Pericardium fibroblast (primary cell): ENCODE measurements around the gene TMEM175. TPM values are rescaled to one million over a fixed set of nuclear protein-coding genes. Genes with fewer than 3 reads are reported as not detected.

ENCODE experiments used
- total RNA-seq: library from RNA; depleted of rRNA; stranded (reverse); fragments of >200 nt; gene quantifications from 2 replicates; pipeline ENCODE4 v1.2.3, GENCODE V29; 2015

The TMEM175 gene, protein sequence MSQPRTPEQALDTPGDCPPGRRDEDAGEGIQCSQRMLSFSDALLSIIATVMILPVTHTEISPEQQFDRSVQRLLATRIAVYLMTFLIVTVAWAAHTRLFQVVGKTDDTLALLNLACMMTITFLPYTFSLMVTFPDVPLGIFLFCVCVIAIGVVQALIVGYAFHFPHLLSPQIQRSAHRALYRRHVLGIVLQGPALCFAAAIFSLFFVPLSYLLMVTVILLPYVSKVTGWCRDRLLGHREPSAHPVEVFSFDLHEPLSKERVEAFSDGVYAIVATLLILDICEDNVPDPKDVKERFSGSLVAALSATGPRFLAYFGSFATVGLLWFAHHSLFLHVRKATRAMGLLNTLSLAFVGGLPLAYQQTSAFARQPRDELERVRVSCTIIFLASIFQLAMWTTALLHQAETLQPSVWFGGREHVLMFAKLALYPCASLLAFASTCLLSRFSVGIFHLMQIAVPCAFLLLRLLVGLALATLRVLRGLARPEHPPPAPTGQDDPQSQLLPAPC
- total RNA-seq: 24.3 and 33.8 TPM in 2 replicates

DNA sequence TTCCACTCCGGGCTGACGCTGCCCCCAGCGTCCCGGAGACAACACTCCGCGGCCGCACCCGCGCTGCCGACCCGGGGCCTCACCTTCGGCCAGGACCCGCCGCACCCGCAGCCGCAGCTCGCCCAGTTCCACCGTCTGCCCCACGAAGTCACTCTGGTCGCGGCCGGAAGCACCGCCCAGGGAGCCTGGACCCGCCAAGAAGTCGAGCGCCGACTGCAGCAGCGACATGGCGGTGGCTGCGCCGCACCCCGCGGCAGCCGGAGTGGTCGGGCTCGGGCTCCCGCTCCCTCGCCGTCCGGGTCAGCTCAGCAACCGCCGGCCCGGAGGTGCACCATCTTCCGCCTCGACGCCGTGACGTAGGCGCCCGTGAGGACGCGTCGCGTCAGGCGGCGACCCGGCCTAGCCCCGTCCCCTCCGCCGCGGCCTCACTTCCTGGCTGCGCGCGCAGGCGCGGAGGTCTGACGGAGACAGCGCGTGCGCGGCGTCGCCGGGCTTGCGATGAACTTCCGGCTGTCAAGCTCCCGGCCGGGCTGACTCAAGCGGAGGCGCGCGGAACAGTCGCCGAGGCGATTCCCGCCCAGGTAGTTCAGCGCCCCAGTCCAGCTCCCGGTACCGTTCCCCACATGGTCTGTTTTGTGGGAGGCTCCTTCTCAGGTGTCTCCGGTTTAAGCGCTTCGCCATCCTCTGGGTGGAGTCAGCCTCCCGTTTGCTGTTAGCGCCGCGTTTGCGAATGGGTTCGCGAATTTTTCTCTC lies at the start of gene TMEM175, which contains the start of gene GAK:
TSS of gene TMEM175 (plus strand) at position 501 of the 753 bp plus-strand sequence. CDS start 15,280 bp downstream, outside the sequence.
TSS of gene GAK (minus strand) at position 357 of the 753 bp plus-strand sequence. CDS start at position 228, 129 bp downstream.

DNA sequence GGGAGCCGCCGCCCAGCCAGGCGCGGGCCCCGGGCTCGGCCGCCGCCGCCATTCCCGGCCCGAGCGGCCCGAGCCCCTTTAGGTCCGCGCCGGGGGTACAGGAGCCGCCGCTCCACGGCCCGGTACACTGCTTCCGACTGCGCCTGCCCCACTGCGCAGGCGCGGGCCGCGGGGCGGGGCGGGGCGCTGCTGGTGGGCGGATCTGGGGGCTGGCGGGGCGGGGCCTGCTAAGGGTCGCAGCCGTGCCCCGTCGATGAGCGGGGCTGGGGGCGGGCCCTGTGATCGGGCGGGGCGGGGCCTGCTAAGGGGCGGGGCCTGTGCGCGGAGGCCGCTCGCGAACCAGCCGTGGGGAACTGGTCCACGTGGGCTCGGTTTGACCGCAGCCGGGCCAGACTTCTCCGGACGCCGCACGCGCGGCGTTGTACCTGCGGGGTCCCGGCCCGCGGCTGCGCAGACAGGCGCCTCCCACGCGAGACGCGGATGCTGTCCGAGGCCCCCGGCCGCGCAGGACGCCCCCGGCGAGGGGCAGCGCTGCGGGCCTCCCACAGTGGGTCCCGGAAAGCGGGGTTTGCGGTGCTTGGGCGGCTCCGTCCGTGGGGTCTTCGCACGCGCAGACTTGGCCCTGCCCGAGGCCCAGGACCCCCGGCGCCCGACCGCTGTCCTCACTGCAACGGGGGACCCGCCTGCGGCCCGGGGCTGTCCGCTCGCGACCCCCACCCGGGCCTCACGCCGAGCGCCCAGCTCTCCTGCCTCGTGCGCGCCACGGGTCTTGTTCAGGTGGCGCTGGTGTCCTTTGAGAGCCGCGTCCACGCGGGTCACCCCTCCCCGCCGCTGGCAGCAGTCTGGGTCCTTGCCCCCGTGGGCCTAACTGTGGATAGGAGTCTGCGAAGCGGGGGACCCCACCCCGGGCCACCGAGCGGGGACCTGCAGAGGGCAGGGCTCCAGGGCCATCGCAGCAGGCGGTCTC lies 41.5 kb downstream of the TMEM175 start, which contains the start of gene DGKQ:
TSS of gene DGKQ (minus strand) at position 139 of the 967 bp plus-strand sequence. CDS start at position 52, 87 bp downstream.

DNA sequence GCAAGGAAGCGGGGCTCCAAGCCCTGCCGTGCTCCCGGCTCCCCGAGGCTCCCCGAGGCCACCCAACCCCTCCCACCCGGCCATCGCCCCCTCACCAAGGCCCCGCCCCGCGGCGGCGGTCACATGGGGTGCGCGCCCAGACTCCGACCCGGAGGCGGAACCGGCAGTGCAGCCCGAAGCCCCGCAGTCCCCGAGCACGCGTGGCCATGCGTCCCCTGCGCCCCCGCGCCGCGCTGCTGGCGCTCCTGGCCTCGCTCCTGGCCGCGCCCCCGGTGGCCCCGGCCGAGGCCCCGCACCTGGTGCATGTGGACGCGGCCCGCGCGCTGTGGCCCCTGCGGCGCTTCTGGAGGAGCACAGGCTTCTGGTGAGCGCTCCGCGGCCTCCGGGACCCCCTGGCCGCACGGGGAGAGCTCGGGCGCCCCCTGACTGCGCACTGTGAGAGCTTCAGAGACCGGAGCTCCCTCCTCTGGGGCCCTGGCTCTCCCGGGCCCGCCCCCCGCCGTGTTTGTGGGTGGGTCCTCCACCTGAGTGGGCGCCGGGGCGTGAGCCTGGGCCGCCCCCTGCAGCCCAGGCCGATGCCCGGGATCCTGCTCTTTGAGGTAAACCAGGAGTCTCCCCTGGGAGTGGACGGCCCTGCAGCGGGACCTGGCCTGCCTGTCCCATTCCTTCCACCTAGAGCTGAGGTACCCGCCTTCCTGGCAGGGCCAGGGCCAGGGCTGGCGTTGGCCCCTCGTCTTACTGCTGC lies 54.8 kb downstream of the TMEM175 start, which contains the start of gene IDUA:
TSS of gene IDUA (plus strand) at position 166 of the 745 bp plus-strand sequence. CDS start at position 207, 41 bp downstream.

DNA sequence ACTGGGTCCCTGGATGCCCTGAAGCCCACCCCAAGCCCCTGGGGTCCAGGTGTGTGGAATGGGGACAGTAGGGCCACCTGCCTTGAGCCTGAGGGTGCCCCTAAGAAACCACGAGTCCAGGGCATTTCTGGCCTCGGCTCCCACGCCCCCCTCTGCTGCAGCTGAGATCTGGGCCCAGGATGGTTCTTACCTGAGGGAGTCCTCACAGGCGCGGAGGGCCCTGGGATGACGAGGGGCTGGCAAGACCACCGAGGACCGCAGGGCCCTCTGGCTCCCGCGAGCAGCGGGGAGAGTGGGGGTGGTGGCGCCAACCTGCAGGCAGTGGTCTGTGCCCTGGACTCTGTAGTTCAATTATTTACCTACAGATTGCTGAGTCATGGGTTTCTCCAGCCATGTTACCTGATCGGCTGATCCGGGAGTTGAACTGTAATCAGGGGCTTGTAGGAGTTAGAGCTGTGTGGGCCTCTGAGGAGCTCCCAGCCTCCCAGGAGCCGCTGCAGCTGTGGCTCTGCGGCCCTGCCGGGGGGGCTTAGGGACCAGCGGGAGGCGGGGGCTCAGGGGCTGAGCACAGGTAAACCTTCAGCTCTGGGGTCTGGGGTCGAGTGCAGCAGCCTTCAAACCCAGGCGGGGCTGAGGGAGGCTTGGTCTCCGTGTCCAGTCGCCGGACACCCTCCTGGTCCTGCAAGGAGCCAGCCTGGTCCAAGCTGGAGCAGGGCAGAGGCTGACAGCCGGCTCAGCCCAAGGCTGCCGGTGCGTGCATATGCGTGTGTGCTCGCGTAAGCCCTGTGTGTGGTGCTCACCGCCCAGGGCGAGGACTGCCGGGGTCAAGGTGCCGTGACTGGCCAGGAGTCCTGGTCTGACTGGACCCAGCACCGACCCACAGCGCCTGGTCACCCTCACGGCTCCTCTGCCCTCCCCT lies 61.1 kb downstream of the TMEM175 start, which contains the start of gene SLC26A1:
TSS of gene SLC26A1 (minus strand) at position 294 of the 919 bp plus-strand sequence. CDS start 1,701 bp downstream, outside the sequence.

Other genes starting within 250 kb of the TMEM175 start
- 5.7 and 7.6 TPM in 2 replicates for gene SLC49A3, start 243.3 kb upstream of the TMEM175 start, total RNA-seq
- gene PCGF3, start 226.6 kb upstream of the TMEM175 start, total RNA-seq: 37.9 and 38.0 TPM in 2 replicates
- gene CPLX1, start 106.3 kb upstream of the TMEM175 start, total RNA-seq: 0.34 and 0.47 TPM in 2 replicates
- 32.5 and 90.6 TPM in 2 replicates for gene GAK, start 144 bp upstream of the TMEM175 start, total RNA-seq
- gene DGKQ, start 41.1 kb downstream of the TMEM175 start, total RNA-seq: 8.8 and 10.7 TPM in 2 replicates
- 23.9 and 44.9 TPM in 2 replicates for gene IDUA, start 54.6 kb downstream of the TMEM175 start, total RNA-seq
- gene SLC26A1, start 60.9 kb downstream of the TMEM175 start, total RNA-seq: under 0.01 and 0.09 TPM in 2 replicates
- 36.3 and 44.0 TPM in 2 replicates for gene FGFRL1, start 79.2 kb downstream of the TMEM175 start, total RNA-seq
- gene RNF212, start 181.1 kb downstream of the TMEM175 start, total RNA-seq: 4.2 and 4.6 TPM in 2 replicates
- gene SPON2, start 240.1 kb downstream of the TMEM175 start, total RNA-seq: 570 and 577 TPM in 2 replicates